ENCODE measurements around the gene ANKRD39. TPM values are rescaled to one million over a fixed set of nuclear protein-coding genes. Genes with fewer than 3 reads are reported as not detected.

The ANKRD39 gene
- total RNA-seq, 1 experiment from 2014 or later = 29.4 TPM

- BruUV-seq (replicated peaks) = no TSS peak
- CTCF ChIA-PET = no interaction called here
- Histone ChIP-seq H3K9ac (ENCODE audit: low read length) (no peak overlapping the region), H3K4me3 (ENCODE audit: low read length) (no peak overlapping the region), H3K27me3 (ENCODE audit: low read length) (no peaks in the 10 kb centered on the region), H4K20me1 (ENCODE audit: low read length) (no peaks in the 10 kb centered on the region), H3K79me2 (ENCODE audit: low read length) (no peaks in the 10 kb centered on the region), H3K9me2 (replicated peaks; ENCODE audit: low read length) (no peaks in the 10 kb centered on the region), H3K27ac (ENCODE audit: low read length) (no peak overlapping the region), H3F3A (ENCODE audit: low read length, unreplicated experiment) (no peaks in the 10 kb centered on the region), H3K4me2 (ENCODE audit: low read length) (no peak overlapping the region), H3K4me1 (ENCODE audit: insufficient read depth, low read length) (no peaks in the 10 kb centered on the region), H3K36me3 (ENCODE audit: low read depth, low read length) (no peaks in the 10 kb centered on the region; the same call in 1 of the 2 replicates), H2AFZ (ENCODE audit: low read length) (no peak overlapping the region), H3K9me3 (ENCODE audit: low read length) (no peaks in the 10 kb centered on the region)
- ATAC-seq = no peak
- TF ChIP-seq EZH2 (IDR thresholded peaks at IDR 0.05; ENCODE audit: low read length, unreplicated experiment) (no peak), CTCF (conservative IDR thresholded peaks at IDR 0.05; ENCODE audit: low read depth, low read length) (no peak), EZH2phosphoT487 (IDR thresholded peaks at IDR 0.05; ENCODE audit: borderline replicate concordance, low read length) (no peak)
- DNase-seq = no peak
- intact Hi-C loops (cut with micrococcal nuclease) = no loop called here
- POLR2A ChIA-PET (ENCODE audit: unreplicated experiment) = no interaction called here
Observed at GRCh38 chr2:96839293-96839874, 18.4 kb downstream of the ANKRD39 start.

- Histone ChIP-seq H3K9me2 (replicated peaks; ENCODE audit: low read length) (no peaks in the 10 kb centered on the region), H3K79me2 (ENCODE audit: low read length) (no peaks in the 10 kb centered on the region), H3K27me3 (ENCODE audit: low read length) (no peaks in the 10 kb centered on the region), H3K4me2 (ENCODE audit: low read length) (no peak overlapping the region), H4K20me1 (ENCODE audit: low read length) (no peaks in the 10 kb centered on the region), H3K36me3 (ENCODE audit: low read depth, low read length) (no peaks in the 10 kb centered on the region; the same call in 1 of the 2 replicates), H3F3A (ENCODE audit: low read length, unreplicated experiment) (no peaks in the 10 kb centered on the region), H3K4me1 (ENCODE audit: insufficient read depth, low read length) (no peaks in the 10 kb centered on the region), H3K9ac (ENCODE audit: low read length) (no peak overlapping the region), H2AFZ (ENCODE audit: low read length) (no peak overlapping the region), H3K4me3 (ENCODE audit: low read length) (no peak overlapping the region), H3K9me3 (ENCODE audit: low read length) (no peaks in the 10 kb centered on the region), H3K27ac (ENCODE audit: low read length) (no peak overlapping the region)
- DNase-seq (no peak), ATAC-seq (no peak)
- intact Hi-C loops (cut with micrococcal nuclease) = no loop called here
- CTCF ChIA-PET = no interaction called here
- BruUV-seq (replicated peaks) = no TSS peak
- POLR2A ChIA-PET (ENCODE audit: unreplicated experiment) = no interaction called here
- TF ChIP-seq EZH2 (IDR thresholded peaks at IDR 0.05; ENCODE audit: low read length, unreplicated experiment) (no peak), CTCF (conservative IDR thresholded peaks at IDR 0.05; ENCODE audit: low read depth, low read length) (no peak), EZH2phosphoT487 (IDR thresholded peaks at IDR 0.05; ENCODE audit: borderline replicate concordance, low read length) (no peak)
Observed at GRCh38 chr2:96838345-96839292, 19.2 kb downstream of the ANKRD39 start.

- Histone ChIP-seq H3F3A (ENCODE audit: low read length, unreplicated experiment) (no peaks in the 10 kb centered on the region), H3K9me2 (replicated peaks; ENCODE audit: low read length) (no peaks in the 10 kb centered on the region), H3K4me3 (ENCODE audit: low read length) (no peak overlapping the region), H4K20me1 (ENCODE audit: low read length) (no peaks in the 10 kb centered on the region), H3K79me2 (ENCODE audit: low read length) (no peaks in the 10 kb centered on the region), H3K4me1 (ENCODE audit: insufficient read depth, low read length) (peaks cover 8% of the 10 kb centered on the region), H3K27me3 (ENCODE audit: low read length) (no peaks in the 10 kb centered on the region), H3K9ac (ENCODE audit: low read length) (no peak overlapping the region), H3K4me2 (ENCODE audit: low read length) (no peak overlapping the region), H2AFZ (ENCODE audit: low read length) (no peak overlapping the region), H3K27ac (ENCODE audit: low read length) (no peak overlapping the region), H3K9me3 (ENCODE audit: low read length) (no peaks in the 10 kb centered on the region), H3K36me3 (ENCODE audit: low read depth, low read length) (peaks cover under 1% of the 10 kb centered on the region; the same call in 1 of the 2 replicates)
- BruUV-seq (replicated peaks) = no TSS peak
- TF ChIP-seq EZH2phosphoT487 (IDR thresholded peaks at IDR 0.05; ENCODE audit: borderline replicate concordance, low read length) = no peak
- no peak for TF ChIP-seq EZH2 (IDR thresholded peaks at IDR 0.05; ENCODE audit: low read length, unreplicated experiment)
- TF ChIP-seq CTCF (conservative IDR thresholded peaks at IDR 0.05; ENCODE audit: low read depth, low read length) = no peak
- DNase-seq (no peak), ATAC-seq (no peak)
- intact Hi-C loops (cut with micrococcal nuclease) = no loop called here
- CTCF ChIA-PET = no interaction called here
- POLR2A ChIA-PET (ENCODE audit: unreplicated experiment) = no interaction called here
Observed at GRCh38 chr2:96837575-96837974, 20.2 kb downstream of the ANKRD39 start.

Measured in PC-3 (cell line).